Astrocyte (in vitro differentiated cells and primary cell): Measurements from ENCODE around the gene TEKT2. TPM values are rescaled to one million over a fixed set of nuclear protein-coding genes. Genes with fewer than 3 reads are reported as not detected.
A peak's percentile ranks its signal among the peaks of the same experiment; 100 is the strongest.

ENCODE experiments used
- DNase-seq: peaks from one replicate; pipeline ENCODE4 v3.0.0-alpha.2; 2010; ENCODE audit warnings: low read depth
- FAIRE-seq: peaks from 2 replicates; lab custom pipeline; 2011; peaks lifted over from hg19 to GRCh38; lab: Jason Lieb, UNC
- H2AFZ ChIP-seq: 2 replicates; pipeline ENCODE4 v1.6.0; 2012; ENCODE audit warnings: low read depth, low read length, inconsistent platforms
- H3K27ac ChIP-seq: 2 replicates; pipeline ENCODE4 v1.5.1; 2011; ENCODE audit warnings: low read depth, low read length, inconsistent platforms
- H3K27me3 ChIP-seq: 2 replicates; pipeline ENCODE4 v1.6.0; 2011; ENCODE audit warnings: low read length, inconsistent platforms; ENCODE audit not compliant: insufficient read depth
- H3K36me3 ChIP-seq: 2 replicates; pipeline ENCODE4 v1.5.1; 2011; ENCODE audit warnings: low read length, inconsistent platforms; ENCODE audit not compliant: insufficient read depth
- H3K4me1 ChIP-seq: 2 replicates; pipeline ENCODE4 v1.5.1; 2011; ENCODE audit warnings: low read length, inconsistent platforms; ENCODE audit not compliant: insufficient read depth
- H3K4me2 ChIP-seq: 2 replicates; pipeline ENCODE4 v1.6.0; 2012; ENCODE audit warnings: low read length, inconsistent platforms
- H3K4me3 ChIP-seq: 2 replicates; pipeline ENCODE4 v1.5.1; 2011; ENCODE audit warnings: low read depth, mild to moderate bottlenecking, low read length, inconsistent platforms; ENCODE audit not compliant: insufficient read depth
- H3K79me2 ChIP-seq: 2 replicates; pipeline ENCODE4 v1.6.0; 2012; ENCODE audit warnings: mild to moderate bottlenecking, low read length, inconsistent platforms; ENCODE audit not compliant: insufficient read depth
- H3K9ac ChIP-seq: 2 replicates; pipeline ENCODE4 v1.6.0; 2012; ENCODE audit warnings: mild to moderate bottlenecking, low read length, inconsistent platforms
- H3K9me3 ChIP-seq: 2 replicates; pipeline ENCODE4 v1.5.1; 2012; ENCODE audit warnings: low read depth, mild to moderate bottlenecking, low read length, inconsistent platforms; ENCODE audit not compliant: insufficient read depth
- H4K20me1 ChIP-seq: 2 replicates; pipeline ENCODE4 v1.6.0; 2012; ENCODE audit warnings: low read length, inconsistent platforms; ENCODE audit not compliant: insufficient read depth
- H3K27ac Mint-ChIP-seq: one replicate; pipeline ENCODE4 v1.8.0; 2021; ENCODE audit warnings: mild to moderate bottlenecking, mixed read lengths; ENCODE audit not compliant: unreplicated experiment
- H3K27me3 Mint-ChIP-seq: one replicate; pipeline ENCODE4 v1.8.0; 2021; ENCODE audit warnings: low read depth, mixed read lengths; ENCODE audit not compliant: unreplicated experiment
- H3K36me3 Mint-ChIP-seq: one replicate; pipeline ENCODE4 v1.8.0; 2021; ENCODE audit warnings: low read depth, mixed read lengths; ENCODE audit not compliant: unreplicated experiment
- H3K4me1 Mint-ChIP-seq: one replicate; pipeline ENCODE4 v1.8.0; 2021; ENCODE audit warnings: low read depth, mixed read lengths; ENCODE audit not compliant: unreplicated experiment
- H3K4me3 Mint-ChIP-seq: one replicate; pipeline ENCODE4 v1.8.0; 2021; ENCODE audit warnings: mild to moderate bottlenecking, moderate library complexity, mixed read lengths; ENCODE audit not compliant: unreplicated experiment
- H3K9me3 Mint-ChIP-seq: one replicate; pipeline ENCODE4 v1.8.0; 2021; ENCODE audit warnings: mild to moderate bottlenecking, mixed read lengths; ENCODE audit not compliant: unreplicated experiment
- EZH2 ChIP-seq: IDR thresholded peaks from 2 replicates; pipeline ENCODE4 v1.6.1; 2012; ENCODE audit warnings: mild to moderate bottlenecking, low read length, inconsistent platforms; ENCODE audit not compliant: insufficient read depth
- total RNA-seq: library from RNA; stranded (reverse); gene quantifications from 2 replicates; pipeline ENCODE4 v1.2.1, GENCODE V29; 2021
- TF ChIP-seq, protein P1 (sequence below): IDR thresholded peaks from 2 replicates; pipeline ENCODE4 v1.5.1; 2011; ENCODE audit warnings: low read depth, mild to moderate bottlenecking, inconsistent platforms, low read length, moderate library complexity; ENCODE audit not compliant: insufficient read depth

TEKT2 gene
- total RNA-seq, 1 donor from 2014 or later: 0.39 TPM

DNA sequence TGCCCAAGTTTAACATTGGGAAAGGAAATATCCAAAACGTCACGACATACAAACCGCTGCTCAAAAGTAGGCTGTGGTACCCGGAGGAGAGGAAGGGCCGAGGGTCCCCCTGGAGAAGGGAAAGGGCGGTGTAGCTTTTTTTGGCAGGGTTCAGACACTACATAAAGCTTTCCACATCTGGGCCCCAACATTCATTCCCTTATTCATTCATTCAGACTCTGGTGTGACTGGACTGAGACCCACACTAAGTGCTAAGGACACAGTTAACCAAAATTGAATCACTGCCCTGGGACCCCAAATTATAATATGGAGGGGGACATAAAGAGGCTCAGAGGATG is 51.4 kb downstream of the TEKT2 start:
- no peaks in the 10 kb centered on the region for H3K27me3 Mint-ChIP-seq
- Histone ChIP-seq H3K36me3 (peaks cover 22% of the 10 kb centered on the region), H3K4me3 (no peak overlapping the region), H3K9ac (peak overlapping the region; percentile 9), H3K4me2 (no peak overlapping the region), H2AFZ (no peak overlapping the region), H4K20me1 (peaks cover 5% of the 10 kb centered on the region), H3K9me3 (no peaks in the 10 kb centered on the region), H3K79me2 (peaks cover 20% of the 10 kb centered on the region), H3K4me1 (peaks cover 47% of the 10 kb centered on the region), H3K27me3 (no peaks in the 10 kb centered on the region), H3K27ac (peak overlapping the region; percentile 60)
- DNase-seq (no peak), FAIRE-seq (no peak)
- H3K27ac Mint-ChIP-seq: peak overlapping the region; percentile 67
- H3K4me1 Mint-ChIP-seq: peaks cover 29% of the 10 kb centered on the region
- H3K9me3 Mint-ChIP-seq: no peaks in the 10 kb centered on the region
- TF ChIP-seq, protein P1, sequence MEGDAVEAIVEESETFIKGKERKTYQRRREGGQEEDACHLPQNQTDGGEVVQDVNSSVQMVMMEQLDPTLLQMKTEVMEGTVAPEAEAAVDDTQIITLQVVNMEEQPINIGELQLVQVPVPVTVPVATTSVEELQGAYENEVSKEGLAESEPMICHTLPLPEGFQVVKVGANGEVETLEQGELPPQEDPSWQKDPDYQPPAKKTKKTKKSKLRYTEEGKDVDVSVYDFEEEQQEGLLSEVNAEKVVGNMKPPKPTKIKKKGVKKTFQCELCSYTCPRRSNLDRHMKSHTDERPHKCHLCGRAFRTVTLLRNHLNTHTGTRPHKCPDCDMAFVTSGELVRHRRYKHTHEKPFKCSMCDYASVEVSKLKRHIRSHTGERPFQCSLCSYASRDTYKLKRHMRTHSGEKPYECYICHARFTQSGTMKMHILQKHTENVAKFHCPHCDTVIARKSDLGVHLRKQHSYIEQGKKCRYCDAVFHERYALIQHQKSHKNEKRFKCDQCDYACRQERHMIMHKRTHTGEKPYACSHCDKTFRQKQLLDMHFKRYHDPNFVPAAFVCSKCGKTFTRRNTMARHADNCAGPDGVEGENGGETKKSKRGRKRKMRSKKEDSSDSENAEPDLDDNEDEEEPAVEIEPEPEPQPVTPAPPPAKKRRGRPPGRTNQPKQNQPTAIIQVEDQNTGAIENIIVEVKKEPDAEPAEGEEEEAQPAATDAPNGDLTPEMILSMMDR: no peak
- no peak for TF ChIP-seq EZH2
- peaks cover 17% of the 10 kb centered on the region for H3K36me3 Mint-ChIP-seq
- no peak overlapping the region for H3K4me3 Mint-ChIP-seq

- peaks cover 52% of the 10 kb centered on the region for H3K4me1 ChIP-seq
- no peaks in the 10 kb centered on the region for H3K9me3 Mint-ChIP-seq
- H3K27ac ChIP-seq: peak overlapping the region; percentile 60
- peaks cover 22% of the 10 kb centered on the region for H3K36me3 ChIP-seq
- H3K4me3 Mint-ChIP-seq: no peak overlapping the region
- no peak for TF ChIP-seq EZH2
- TF ChIP-seq, protein P1: no peak
- no peak overlapping the region for H3K4me3 ChIP-seq
- H3K9ac ChIP-seq: peak overlapping the region; percentile 4
- DNase-seq (no peak), FAIRE-seq (no peak)
- H3K27me3 ChIP-seq: no peaks in the 10 kb centered on the region
- no peak overlapping the region for H2AFZ ChIP-seq
- H3K9me3 ChIP-seq: no peaks in the 10 kb centered on the region
- no peaks in the 10 kb centered on the region for H3K27me3 Mint-ChIP-seq
- H4K20me1 ChIP-seq: peaks cover 9% of the 10 kb centered on the region
- H3K4me1 Mint-ChIP-seq: peaks cover 31% of the 10 kb centered on the region
- peak overlapping the region; percentile 67 for H3K27ac Mint-ChIP-seq
- H3K36me3 Mint-ChIP-seq: peaks cover 17% of the 10 kb centered on the region
- H3K79me2 ChIP-seq: peaks cover 24% of the 10 kb centered on the region
- H3K4me2 ChIP-seq: peak overlapping the region; percentile 43
Observed at GRCh38 chr1:36135796-36136195, 51.9 kb downstream of the TEKT2 start.

DNA sequence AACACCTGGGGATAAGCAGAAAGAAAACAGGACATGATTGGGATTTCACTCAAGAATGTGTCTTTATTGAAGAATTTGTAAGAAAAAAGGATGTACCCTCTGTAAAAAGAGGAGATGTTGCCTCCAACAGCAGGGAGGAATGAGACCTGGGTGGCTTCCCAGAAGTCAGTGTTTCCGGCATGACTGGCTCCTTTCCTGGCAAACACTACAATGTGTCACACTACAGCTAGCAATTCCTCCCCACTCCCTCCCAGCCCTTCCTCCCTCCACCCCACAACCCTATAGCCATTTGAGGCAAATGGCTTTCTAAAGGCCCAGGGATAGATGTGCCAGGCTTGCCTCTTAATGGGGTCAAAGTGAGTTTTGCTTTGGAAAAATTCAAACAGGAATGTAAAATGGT is 52.6 kb downstream of the TEKT2 start:
- Histone ChIP-seq H3K27me3 (no peaks in the 10 kb centered on the region), H3K4me1 (peaks cover 52% of the 10 kb centered on the region), H3K4me3 (no peak overlapping the region), H3K9me3 (no peaks in the 10 kb centered on the region), H3K27ac (peak overlapping the region; percentile 60), H4K20me1 (peaks cover 9% of the 10 kb centered on the region), H3K36me3 (peaks cover 22% of the 10 kb centered on the region), H3K79me2 (peaks cover 30% of the 10 kb centered on the region), H3K9ac (peak overlapping the region; percentile 45), H2AFZ (no peak overlapping the region), H3K4me2 (peak overlapping the region; percentile 43)
- TF ChIP-seq, protein P1: no peak
- TF ChIP-seq EZH2: no peak
- peak; percentile 92 for DNase-seq
- Mint-ChIP-seq H3K27me3 (no peaks in the 10 kb centered on the region), H3K4me3 (no peak overlapping the region), H3K27ac (no peak overlapping the region), H3K4me1 (peaks cover 31% of the 10 kb centered on the region), H3K9me3 (no peaks in the 10 kb centered on the region), H3K36me3 (peaks cover 17% of the 10 kb centered on the region)
- peak; percentile 97 for FAIRE-seq
